ENCODE measurements around the gene MAVS. TPM values are rescaled to one million over a fixed set of nuclear protein-coding genes. Genes with fewer than 3 reads are reported as not detected.

The MAVS gene
- total RNA-seq, 1 experiment from 2014 or later: 23.4 TPM

- TF ChIP-seq JUN (CRISPR knock-in tag; IDR thresholded peaks at IDR 0.05): no peak
- TF ChIP-seq ZNF396 (CRISPR knock-in tag; IDR thresholded peaks at IDR 0.05; ENCODE audit: borderline replicate concordance): no peak
- TF ChIP-seq HMGXB4 (CRISPR knock-in tag; IDR thresholded peaks at IDR 0.05): no peak
- no peak for TF ChIP-seq JAZF1 (CRISPR knock-in tag; IDR thresholded peaks at IDR 0.05)
- no peak for TF ChIP-seq PRRX2 (CRISPR knock-in tag; IDR thresholded peaks at IDR 0.05)
- TF ChIP-seq ZNF263 (CRISPR knock-in tag; IDR thresholded peaks at IDR 0.05; ENCODE audit: low read depth): no peak
- no peak for TF ChIP-seq ZNF532 (CRISPR knock-in tag; IDR thresholded peaks at IDR 0.05; ENCODE audit: borderline replicate concordance)
- no peak for TF ChIP-seq ERG (CRISPR knock-in tag; IDR thresholded peaks at IDR 0.05)
- no peak for TF ChIP-seq ATF3 (CRISPR knock-in tag; conservative IDR thresholded peaks at IDR 0.05)
- no peak for TF ChIP-seq FOXJ3 (CRISPR knock-in tag; IDR thresholded peaks at IDR 0.05; ENCODE audit: borderline replicate concordance)
- no peak for TF ChIP-seq TEAD1 (CRISPR knock-in tag; IDR thresholded peaks at IDR 0.05)
- no peak for TF ChIP-seq MXD4 (CRISPR knock-in tag; IDR thresholded peaks at IDR 0.05; ENCODE audit: borderline replicate concordance)
- no peak for TF ChIP-seq AFF4 (CRISPR knock-in tag; IDR thresholded peaks at IDR 0.05; ENCODE audit: borderline replicate concordance)
- TF ChIP-seq PREB (CRISPR knock-in tag; IDR thresholded peaks at IDR 0.05; ENCODE audit: borderline replicate concordance): no peak
- Mint-ChIP-seq H3K36me3 (peaks cover 79% of the 10 kb centered on the region), H3K9me3 (no peaks in the 10 kb centered on the region), H3K27me3 (ENCODE audit: low read depth) (no peaks in the 10 kb centered on the region), H3K4me1 (no peaks in the 10 kb centered on the region), H3K27ac (peak overlapping the region; percentile 16; the same call in 1 of the 2 replicates), H3K4me3 (no peak overlapping the region)
- ChIA-PET POLR2A (no interaction called here), CTCF (interaction anchor here (1.4 kb wide), 1 partner anchor 13 kb away, joined by 3 read pairs; no protein-coding TSS in a partner anchor)
- ATAC-seq (no peak), DNase-seq (ENCODE audit: low spot score) (no peak)
Measured at GRCh38 chr20:3916364-3916763, 69.7 kb downstream of the MAVS start.
